Measurements from ENCODE around the gene DPYSL5.

- TF ChIP-seq POLR2AphosphoS5 (IDR thresholded peaks at IDR 0.05; ENCODE audit: low read depth, low read length) (no peak), TAF1 (IDR thresholded peaks at IDR 0.05; ENCODE audit: borderline replicate concordance, insufficient read depth, low read length) (no peak)
These were observed 25.1 kb upstream of the DPYSL5 start for GRCh38 chr2:26822877-26823276.

Data from PFSK-1 (cell line).